Measurements from ENCODE around the gene COX7A2L. TPM values are rescaled to one million over a fixed set of nuclear protein-coding genes. Genes with fewer than 3 reads are reported as not detected.
A peak's percentile ranks its signal among the peaks of the same experiment; 100 is the strongest.
"Not testable (repeated sequence)": the region's sequence is repeated elsewhere in the genome, so short reads cannot be mapped to it uniquely, and the experiment has no call there.

Gene COX7A2L
- total RNA-seq, 1 donor from 2014 or later, result 147 TPM

GRCh38 chr2:42390401-42390969, 29.5 kb upstream of the COX7A2L start:
- no peak overlapping the region for H3K4me3 ChIP-seq (ENCODE audit: low read depth, low read length)
- no peak for DNase-seq (ENCODE audit: low read depth)
- TF ChIP-seq CTCF (conservative IDR thresholded peaks at IDR 0.05; ENCODE audit: low read depth, low read length), result no peak

GRCh38 chr2:42386682-42387081, 25.7 kb upstream of the COX7A2L start:
- H3K4me3 ChIP-seq (ENCODE audit: low read depth, low read length), result no peak overlapping the region
- no peak for DNase-seq (ENCODE audit: low read depth)
- peak; percentile 55 for TF ChIP-seq CTCF (conservative IDR thresholded peaks at IDR 0.05; ENCODE audit: low read depth, low read length)

- peak; percentile 57 for TF ChIP-seq CTCF (conservative IDR thresholded peaks at IDR 0.05; ENCODE audit: low read depth, low read length)
- H3K4me3 ChIP-seq (ENCODE audit: low read depth, low read length), result no peak overlapping the region
- no peak for DNase-seq (ENCODE audit: low read depth)
Measured at GRCh38 chr2:42385225-42385624, 24.2 kb upstream of the COX7A2L start.

- DNase-seq (ENCODE audit: low read depth), result no peak
- no peak for TF ChIP-seq CTCF (conservative IDR thresholded peaks at IDR 0.05; ENCODE audit: low read depth, low read length)
- H3K4me3 ChIP-seq (ENCODE audit: low read depth, low read length), result no peak overlapping the region
Measured at GRCh38 chr2:42383855-42384530, 23.0 kb upstream of the COX7A2L start.

GRCh38 chr2:42382144-42382543, 21.1 kb upstream of the COX7A2L start:
- TF ChIP-seq CTCF (conservative IDR thresholded peaks at IDR 0.05; ENCODE audit: low read depth, low read length), result no peak
- H3K4me3 ChIP-seq (ENCODE audit: low read depth, low read length), result no peak overlapping the region
- DNase-seq (ENCODE audit: low read depth), result no peak

GRCh38 chr2:42380026-42380425, 19.0 kb upstream of the COX7A2L start:
- not testable (repeated sequence) for H3K4me3 ChIP-seq (ENCODE audit: low read depth, low read length); DNase-seq (ENCODE audit: low read depth)

- no peak for TF ChIP-seq CTCF (conservative IDR thresholded peaks at IDR 0.05; ENCODE audit: low read depth, low read length)
- no peak overlapping the region for H3K4me3 ChIP-seq (ENCODE audit: low read depth, low read length)
- DNase-seq (ENCODE audit: low read depth), result no peak
Measured at GRCh38 chr2:42378415-42378814, 17.4 kb upstream of the COX7A2L start.

Data from epithelial cell of proximal tubule (primary cell).